ENCODE results near the gene WDR62.
"Not testable (repeated sequence)": the region's sequence is repeated elsewhere in the genome, so short reads cannot be mapped to it uniquely, and the experiment has no call there.

WDR62 gene

DNA sequence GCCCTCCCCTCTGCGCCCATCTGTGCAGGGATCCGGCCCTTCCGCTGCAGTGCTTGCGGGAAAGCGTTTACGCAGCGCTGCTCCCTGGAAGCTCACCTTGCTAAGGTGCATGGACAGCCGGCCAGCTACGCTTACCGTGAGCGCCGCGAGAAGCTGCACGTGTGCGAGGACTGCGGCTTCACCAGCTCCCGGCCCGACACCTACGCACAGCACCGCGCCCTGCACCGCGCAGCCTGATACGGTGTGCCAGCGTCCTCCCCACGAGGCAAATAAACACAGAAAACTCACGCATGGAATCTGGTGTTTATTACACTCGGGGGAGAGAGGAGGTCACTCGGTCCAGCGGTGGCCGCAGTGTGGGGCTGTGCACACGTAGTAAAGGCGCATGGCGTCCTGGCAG, 58.7 kb downstream of the WDR62 start:
- no peak for ATAC-seq

GRCh38 chr19:36113894-36114720, 59.4 kb downstream of the WDR62 start:
- no peak for ATAC-seq

- ATAC-seq = peak; percentile 91 to 92
Measured at GRCh38 chr19:36114721-36115452, 60.2 kb downstream of the WDR62 start, which contains the start of gene POLR2I. Gene POLR2I, minus strand, starts transcription at chr19:36114875. Its CDS starts 19 bp downstream, at chr19:36114856.

- ATAC-seq = peak; percentile 52 to 53
Measured at GRCh38 chr19:36115453-36116343, 61.0 kb downstream of the WDR62 start, which contains the start of gene TBCB. Gene TBCB, plus strand, starts transcription at chr19:36115468. Its CDS starts 93 bp downstream, at chr19:36115561.

DNA sequence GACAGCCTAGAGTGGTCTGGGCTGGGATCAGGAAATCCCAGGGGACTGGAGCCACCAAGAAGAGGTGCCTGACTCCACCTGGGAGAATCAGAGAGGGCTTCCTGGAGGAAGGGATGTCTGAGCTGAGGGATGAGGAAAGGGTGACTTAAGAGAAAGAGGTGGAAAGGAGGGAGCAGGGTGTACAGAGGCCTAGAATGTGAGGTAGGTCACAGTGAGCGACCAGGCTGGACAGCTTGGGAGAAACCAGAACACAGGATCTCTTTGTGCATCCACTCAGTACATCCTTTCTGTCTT, 61.6 kb downstream of the WDR62 start:
- no peak for ATAC-seq

DNA sequence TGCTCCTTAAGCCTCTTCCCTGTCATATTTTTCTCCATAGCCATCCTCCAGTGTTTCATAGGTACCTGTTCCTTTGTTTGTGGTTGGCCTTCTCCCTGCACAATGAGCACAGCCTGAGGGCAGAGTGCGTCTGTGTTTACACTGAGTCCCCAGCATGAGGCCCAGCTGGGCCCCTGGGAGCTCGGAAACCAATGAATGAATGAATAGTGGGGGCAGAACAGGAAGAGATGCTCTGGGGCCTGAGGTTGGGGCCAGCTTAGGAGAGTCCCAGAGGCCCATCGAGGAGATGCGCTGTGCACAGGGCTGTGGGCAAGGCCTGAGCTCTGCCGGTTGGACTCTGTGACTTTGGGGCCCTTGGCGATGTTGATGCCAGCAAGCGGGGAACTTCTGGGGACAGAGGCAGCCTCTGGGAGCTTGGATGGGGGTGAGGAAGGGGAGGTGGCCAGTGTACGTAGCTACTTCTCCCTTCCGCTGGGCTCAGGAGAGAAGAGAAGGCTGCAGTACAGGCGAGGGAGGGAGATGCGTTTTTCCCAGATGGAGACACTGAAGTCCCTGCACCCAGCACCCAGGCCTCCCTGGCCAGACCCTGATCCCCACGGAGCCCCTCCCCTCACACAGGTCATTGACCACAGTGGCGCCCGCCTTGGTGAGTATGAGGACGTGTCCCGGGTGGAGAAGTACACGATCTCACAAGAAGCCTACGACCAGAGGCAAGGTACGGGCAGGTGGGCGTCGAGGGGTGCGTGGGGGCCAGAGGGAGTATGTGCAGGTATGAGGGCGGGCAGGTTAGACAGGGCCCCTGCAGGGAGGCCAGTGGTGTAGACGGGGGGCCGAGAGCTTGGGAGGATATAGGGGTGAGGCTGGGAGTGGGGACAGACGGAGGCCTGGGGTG, 65.6 kb downstream of the WDR62 start:
- no peak for ATAC-seq

DNA sequence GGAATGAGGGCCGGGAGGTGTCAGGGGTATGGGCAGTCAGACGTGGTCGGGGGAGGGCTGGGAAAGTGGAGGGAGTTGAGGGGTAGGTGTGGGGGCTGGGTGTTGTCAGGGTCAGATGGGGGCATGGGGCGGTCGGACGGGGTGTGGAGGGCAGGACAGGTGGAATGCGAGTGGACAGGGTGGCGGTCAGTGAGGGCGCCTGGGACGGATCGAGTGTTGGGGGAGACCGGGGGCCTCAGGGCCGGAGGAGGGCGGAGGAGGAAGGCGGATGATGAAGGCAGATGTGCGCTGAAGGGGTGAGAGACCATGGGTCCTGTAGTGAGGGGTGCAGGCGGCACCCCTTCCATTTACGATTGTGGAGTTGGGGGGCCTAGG, 66.3 kb downstream of the WDR62 start:
- no peak for ATAC-seq

DNA sequence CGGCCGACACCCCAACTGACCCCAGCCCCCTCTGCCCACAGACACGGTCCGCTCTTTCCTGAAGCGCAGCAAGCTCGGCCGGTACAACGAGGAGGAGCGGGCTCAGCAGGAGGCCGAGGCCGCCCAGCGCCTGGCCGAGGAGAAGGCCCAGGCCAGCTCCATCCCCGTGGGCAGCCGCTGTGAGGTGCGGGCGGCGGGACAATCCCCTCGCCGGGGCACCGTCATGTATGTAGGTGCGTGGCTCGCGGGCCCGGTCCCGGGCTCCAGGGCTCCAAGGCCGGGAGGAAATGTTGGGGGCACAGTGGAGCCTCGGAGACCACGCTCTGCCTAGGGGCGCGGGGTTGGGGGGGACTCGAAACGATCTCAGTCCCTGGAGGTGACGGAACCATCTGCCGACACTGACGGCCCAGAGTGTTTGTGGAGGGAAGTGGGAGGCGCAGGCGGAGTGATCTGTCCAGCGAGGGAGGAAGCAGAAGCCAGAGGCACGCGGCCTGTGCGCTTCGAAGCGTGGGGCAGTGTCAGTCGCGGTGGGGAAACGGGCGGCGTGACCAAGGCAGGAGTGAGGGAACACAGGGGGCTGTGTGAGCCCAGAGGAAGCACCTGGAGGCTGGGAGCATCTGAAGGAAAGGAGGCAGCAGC, 66.9 kb downstream of the WDR62 start:
- ATAC-seq = no peak

DNA sequence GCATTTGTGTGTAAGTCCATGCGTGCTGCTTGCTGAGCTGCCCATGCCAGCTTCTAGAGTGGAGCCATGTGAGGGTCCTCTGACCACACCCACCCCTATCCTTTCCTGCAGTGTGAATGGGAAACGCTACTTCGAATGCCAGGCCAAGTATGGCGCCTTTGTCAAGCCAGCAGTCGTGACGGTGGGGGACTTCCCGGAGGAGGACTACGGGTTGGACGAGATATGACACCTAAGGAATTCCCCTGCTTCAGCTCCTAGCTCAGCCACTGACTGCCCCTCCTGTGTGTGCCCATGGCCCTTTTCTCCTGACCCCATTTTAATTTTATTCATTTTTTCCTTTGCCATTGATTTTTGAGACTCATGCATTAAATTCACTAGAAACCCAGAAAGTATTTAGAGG, 70.9 kb downstream of the WDR62 start:
- ATAC-seq = no peak

GRCh38 chr19:36128392-36128736, 73.7 kb downstream of the WDR62 start:
- no peak for ATAC-seq

DNA sequence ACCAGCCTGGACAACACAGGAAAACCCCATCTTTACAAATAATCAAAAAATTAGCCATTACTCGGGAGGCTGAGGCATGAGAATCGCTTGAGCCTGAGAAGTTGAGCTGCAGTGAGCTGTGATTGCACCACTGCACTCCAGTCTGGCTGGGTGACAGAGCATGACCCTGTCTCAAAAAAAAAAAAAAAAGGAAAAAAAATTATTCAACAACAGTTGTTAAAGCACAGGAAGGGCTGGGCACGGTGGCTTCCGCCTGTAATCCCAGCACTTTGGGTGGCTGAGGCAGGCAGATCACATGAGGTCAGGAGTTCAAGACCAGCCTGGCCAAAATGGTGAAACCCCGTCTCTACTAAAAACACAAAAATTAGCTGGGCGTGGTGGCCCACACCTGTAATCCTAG, 76.5 kb downstream of the WDR62 start:
- ATAC-seq = not testable (repeated sequence)

GRCh38 chr19:36134867-36135266, 80.2 kb downstream of the WDR62 start:
- ATAC-seq = not testable (repeated sequence)

- no peak for ATAC-seq
Measured at GRCh38 chr19:36136964-36137686, 82.4 kb downstream of the WDR62 start.

- ATAC-seq = no peak
Measured at GRCh38 chr19:36139120-36139472, 84.4 kb downstream of the WDR62 start.

- ATAC-seq = peak; percentile 76
Measured at GRCh38 chr19:36139473-36140303, 85.0 kb downstream of the WDR62 start, which contains the start of gene CAPNS1. Gene CAPNS1, plus strand, starts transcription at chr19:36140066. Its CDS starts 946 bp downstream, at chr19:36141012.

GRCh38 chr19:36140304-36141038, 85.8 kb downstream of the WDR62 start:
- peak; percentile 30 to 38 for ATAC-seq

DNA sequence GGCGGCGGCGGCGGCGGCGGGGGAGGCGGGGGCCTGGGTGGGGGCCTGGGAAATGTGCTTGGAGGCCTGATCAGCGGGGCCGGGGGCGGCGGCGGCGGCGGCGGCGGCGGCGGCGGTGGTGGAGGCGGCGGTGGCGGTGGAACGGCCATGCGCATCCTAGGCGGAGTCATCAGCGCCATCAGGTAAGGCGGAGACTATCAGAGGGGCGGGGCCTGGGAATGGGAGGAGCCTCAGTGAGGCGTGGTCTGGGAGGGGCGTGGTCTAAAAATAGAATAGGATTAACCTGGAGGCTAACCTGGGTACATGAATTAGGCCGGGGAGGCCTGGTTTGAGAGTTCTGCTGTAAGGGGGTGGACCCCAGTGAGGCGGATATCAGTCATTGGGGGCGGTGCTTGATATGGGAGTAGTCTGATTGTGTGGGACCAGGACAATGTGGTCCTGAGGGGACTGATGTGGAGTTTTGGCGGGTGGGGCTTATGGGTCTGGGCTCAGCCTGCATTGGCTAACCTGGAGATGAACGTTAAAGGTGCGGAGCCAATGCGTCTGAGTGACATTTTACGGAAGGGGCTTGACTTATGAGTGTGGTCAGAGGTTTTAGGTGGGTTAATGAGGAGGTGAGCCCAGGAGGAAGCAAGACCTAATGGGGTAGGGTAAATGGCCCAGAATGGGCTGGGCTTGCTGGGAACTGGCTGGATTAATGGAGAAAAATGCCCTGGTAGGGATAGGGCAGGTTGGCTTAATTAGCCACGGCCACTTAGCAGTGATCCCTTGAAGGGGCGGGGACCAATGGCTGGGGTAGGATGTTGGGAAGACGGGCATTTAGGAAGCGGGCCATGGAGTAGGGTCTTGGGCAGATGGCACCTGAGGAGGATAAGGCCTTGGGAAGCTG, 86.6 kb downstream of the WDR62 start:
- peak; percentile 76 to 77 for ATAC-seq

GRCh38 chr19:36142046-36142445, 87.3 kb downstream of the WDR62 start:
- ATAC-seq = no peak
